C1 segment of cervical spinal cord (tissue), 14 donors: ENCODE data around the gene SELENOH.

Experiments
- DNase-seq, 14 donors: peaks; one replicate each; lab custom pipeline; 2025; lab: John Stamatoyannopoulos, UW

SELENOH gene

DNA sequence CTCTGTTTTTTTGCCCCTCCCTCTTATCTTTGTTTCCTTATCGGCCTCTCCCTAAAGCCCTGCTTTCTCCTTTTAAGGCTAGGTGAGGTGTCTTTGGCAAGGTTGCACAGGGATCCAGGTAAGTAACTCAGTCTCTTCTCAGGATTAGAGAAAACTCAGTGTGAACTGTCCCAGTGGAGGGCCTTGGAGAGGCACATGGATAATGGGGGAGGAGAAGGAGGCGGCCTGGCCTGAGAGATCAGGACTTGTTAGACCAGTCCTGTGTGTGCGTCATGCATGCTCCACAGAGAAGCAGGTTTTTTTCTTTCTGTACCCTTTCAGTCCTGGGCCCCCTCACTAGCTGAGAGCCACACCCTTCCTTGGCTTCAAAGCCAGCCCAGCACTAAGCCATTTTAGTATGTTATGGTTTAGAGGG is 40.2 kb downstream of the SELENOH start:
- no peak for DNase-seq

GRCh38 chr11:57785072-57785471 is 43.8 kb downstream of the SELENOH start:
- DNase-seq: no peak

- no peak for DNase-seq
Observed at GRCh38 chr11:57786436-57786835, 45.1 kb downstream of the SELENOH start.

GRCh38 chr11:57787006-57787604 is 45.8 kb downstream of the SELENOH start:
- no peak for DNase-seq

- DNase-seq: peak in 6 of 14 donors; percentile 8 to 51 (median 26)
Observed at GRCh38 chr11:57787920-57788702, 46.8 kb downstream of the SELENOH start.

DNA sequence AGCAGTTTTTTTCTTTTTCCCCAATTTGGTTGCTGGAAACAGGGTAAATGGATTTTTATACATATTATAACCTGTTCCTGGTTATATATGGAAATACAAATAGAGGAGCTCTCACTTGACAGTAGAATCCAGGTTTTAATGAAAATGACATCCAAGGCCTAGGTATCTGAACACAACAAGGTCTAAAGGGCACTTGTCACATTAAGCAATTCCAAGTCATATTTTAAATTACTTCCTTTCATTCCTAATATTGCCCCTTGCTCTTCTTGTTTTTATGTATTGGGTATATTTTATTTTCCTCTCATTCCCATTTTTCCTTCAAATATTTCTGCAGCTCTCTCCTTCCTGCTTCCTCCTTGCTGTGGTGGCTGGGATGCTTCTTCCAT is 47.4 kb downstream of the SELENOH start:
- DNase-seq: no peak

DNA sequence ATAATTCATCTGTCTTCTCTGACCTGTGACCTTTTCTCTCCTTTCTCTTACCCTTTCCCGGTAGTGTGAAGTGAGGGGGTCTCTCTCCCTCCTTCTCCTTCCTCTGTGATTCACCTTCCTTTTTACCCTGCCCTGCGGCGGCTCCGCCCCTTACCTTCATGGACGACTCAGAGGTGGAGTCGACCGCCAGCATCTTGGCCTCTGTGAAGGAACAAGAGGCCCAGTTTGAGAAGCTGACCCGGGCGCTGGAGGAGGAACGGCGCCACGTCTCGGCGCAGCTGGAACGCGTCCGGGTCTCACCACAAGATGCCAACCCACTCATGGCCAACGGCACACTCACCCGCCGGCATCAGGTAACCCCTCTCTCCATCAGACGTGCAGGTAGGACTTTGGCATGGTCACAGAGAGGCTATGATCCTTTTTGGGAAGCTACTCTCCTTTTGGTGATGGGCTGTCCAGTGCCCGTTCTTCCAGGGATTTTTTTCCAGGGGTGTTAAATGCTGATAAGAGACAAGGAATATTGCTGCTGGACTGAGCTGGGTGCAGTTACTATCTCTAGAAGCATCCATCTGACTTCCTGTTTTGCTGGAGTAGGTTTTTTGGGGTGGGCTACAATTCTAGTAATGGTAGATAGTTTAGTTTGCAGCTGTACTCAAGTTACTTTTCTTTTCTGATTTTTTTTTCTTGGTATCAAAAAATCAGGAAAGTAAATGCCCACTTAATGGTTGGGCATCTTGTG is 50.2 kb downstream of the SELENOH start:
- no peak for DNase-seq

GRCh38 chr11:57792060-57792541 is 50.8 kb downstream of the SELENOH start:
- DNase-seq: peak in 9 of 14 donors; percentile 6 to 64 (median 29)

GRCh38 chr11:57792870-57793269 is 51.6 kb downstream of the SELENOH start:
- DNase-seq: no peak
